ENCODE data around the gene SLC6A2.
"Not testable (repeated sequence)": the region's sequence is repeated elsewhere in the genome, so short reads cannot be mapped to it uniquely, and the experiment has no call there.

SLC6A2 gene

GRCh38 chr16:55655897-55656681 is at the start of gene SLC6A2:
Gene SLC6A2 (plus strand): TSS chr16:55655988. CDS start chr16:55656695, 707 bp downstream.
- DNase-seq (ENCODE audit: low read depth): no peak

DNA sequence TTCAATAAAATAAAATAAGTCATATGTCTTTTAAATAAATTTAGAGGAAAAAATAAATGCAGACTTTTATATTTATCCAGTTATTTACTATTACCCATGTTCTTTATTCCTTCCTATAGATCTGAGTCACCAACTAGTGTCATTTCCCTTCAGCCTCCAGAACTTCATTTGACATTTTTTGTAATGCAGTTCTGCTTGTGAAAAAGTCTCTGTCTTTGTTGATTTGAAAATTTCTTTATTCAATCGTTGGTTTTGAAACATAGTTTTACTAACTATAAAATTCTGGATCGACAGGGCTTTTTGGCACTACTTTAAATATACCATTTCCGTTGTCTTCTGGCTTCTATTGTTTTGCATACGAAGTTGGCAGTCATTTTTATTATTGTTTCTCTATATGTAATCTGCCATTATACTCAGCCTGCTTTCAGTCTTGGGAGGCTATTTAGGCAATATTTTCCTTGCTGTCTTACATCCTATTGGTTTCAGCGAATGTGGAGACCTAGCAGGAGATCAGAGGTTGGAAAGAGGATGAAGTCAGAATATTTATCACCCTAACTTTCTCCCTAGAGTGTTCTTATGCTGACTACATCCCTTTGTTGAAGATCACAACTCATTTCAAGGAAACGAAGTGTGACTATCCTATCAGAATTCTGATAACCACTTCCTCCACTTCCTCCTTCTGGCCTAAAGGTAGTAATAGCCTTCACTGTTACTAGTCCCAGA is 42.0 kb upstream of the SLC6A2 start:
- no peak for DNase-seq (ENCODE audit: low read depth)

DNA sequence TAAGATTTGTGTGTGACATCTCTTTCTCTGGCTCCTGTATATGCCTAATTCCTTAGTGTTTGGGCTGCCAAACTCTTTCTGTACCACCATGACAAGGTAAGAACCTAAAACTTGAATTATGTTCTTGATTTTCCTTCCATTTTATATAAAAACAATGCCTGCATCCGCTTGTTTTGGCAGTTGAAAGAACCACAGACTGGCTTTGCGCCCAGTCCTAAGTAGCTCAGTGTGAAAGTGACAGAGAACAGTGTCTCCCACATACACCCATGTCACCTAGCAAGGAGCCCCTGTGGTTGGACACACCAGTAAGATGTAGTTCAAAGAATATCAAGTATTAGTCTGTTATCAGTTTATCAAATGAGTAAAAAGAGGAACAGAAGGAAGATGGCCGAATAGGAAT is 40.7 kb upstream of the SLC6A2 start:
- DNase-seq (ENCODE audit: low read depth): no peak

DNA sequence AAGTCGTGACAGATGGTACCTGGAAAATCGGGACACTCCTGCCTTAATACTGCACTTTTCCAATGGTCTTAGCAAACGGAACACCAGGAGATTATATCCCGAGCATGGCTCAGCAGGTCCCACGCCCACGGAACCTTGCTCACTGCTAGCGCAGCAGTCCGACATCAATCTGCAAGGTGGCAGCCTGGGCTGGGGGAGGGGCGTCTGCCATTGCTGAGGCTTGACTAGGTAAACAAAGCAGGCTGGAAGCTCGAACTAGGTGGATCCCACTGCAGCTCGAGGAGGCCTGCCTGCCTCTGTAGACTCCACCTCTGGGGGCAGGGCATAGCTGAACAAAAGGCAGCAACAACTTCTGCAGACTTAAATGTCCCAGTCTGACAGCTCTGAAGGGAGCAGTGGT is 40.1 kb upstream of the SLC6A2 start:
- DNase-seq (ENCODE audit: low read depth): not testable (repeated sequence)

DNA sequence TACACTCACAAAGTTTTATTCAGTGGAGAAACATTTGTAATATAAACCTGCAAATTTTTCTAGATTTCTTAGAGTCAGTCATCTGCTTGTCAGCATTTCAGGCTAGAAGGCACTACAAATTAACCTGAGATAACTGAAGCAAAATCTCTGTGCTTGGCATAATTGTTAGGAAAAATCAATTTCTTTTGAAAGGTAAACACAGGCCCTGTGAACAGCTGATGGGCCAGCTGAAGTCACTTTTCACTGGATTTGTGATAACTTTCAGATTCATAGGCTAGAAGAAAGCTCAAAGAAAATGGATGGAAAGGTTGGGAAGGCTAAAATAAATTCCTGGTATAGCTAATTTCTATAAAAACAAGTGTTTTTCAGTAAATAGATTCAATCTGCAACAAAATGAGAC is 34.0 kb upstream of the SLC6A2 start:
- no peak for DNase-seq (ENCODE audit: low read depth)

DNA sequence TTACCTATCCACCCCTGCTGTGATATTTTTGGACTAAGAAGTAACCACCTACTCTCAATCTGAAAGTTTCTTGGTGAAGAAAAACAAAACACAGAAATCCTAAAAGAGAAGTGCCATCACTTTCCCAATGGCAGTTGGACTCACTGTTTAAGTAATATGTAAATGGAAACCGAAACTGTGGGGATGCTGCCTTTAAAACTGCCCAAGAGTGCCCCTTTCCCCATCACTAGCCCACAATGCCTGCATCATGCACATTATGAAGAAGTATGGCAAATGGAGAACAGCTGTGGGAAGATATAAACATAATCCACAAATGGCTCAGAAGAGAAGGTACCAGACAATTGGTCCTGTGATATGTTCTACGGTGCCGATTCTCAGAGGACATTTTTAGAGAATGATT is 33.5 kb upstream of the SLC6A2 start:
- no peak for DNase-seq (ENCODE audit: low read depth)

DNA sequence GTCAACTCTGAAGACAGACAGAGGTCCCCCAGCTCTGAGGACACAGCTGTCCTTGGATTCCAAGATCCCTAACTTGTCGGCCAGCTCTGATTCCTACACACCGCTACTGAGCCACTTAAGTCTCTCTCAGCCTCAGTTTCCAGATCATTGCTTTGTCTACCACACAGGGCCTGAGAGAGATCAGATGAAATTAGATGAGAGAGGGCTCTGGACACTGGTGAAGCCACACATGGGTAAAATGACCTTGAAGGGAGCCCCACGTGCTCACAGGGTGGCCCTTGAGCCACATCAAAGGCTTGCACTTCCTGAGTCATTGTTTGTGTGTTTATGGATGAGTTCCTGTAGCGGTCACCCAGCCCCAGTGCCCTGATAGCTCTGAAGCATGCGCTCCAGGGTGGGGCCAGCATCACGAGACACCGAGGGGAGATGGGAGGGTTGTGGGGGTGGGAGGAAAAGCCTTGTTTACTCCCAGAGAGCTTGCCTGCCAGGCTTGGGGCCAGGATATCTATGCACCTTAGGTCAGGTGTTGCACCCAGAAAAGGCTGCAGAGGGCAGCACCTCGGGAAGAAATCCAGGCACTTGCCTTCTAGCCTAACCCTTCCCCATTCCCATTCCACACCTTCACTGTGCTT is 32.7 kb upstream of the SLC6A2 start:
- DNase-seq (ENCODE audit: low read depth): no peak

DNA sequence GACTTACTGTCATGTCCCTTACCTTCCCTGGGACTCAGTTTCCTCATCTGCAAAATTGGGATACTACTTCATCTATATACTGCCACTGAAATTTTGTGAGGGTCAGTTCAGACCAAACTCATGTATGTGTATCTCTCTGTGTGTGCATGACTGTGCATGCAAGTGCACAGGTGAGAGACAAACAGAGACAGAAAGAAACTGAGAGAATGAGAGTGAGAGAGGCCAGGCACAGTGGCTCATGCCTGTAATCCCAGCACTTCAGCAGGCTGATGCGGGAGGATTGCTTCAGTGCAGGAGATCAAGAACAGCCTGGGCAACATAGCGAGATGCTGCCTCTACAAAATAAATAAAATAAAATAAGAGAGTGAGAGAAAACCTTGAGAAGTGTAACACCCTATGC is 32.1 kb upstream of the SLC6A2 start:
- DNase-seq (ENCODE audit: low read depth): no peak

DNA sequence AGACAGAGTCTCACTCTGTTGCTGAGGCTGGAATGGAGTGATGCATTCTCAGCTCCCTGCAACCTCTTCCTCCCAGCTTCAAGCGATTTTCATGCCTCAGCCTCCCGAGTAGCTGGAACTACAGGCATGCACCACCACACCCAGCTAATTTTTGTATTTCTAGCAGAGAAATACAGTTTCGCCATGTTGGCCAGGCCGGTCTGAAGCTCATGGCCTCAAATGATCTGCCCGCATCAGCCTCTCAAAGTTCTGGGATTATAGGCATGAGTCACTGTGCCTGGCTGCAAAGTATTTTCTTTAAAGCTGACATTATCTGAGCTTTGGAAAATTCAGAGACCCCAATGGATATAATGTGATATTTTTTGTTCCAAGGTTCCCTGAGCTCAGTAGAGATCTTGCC is 31.1 kb upstream of the SLC6A2 start:
- no peak for DNase-seq (ENCODE audit: low read depth)

DNA sequence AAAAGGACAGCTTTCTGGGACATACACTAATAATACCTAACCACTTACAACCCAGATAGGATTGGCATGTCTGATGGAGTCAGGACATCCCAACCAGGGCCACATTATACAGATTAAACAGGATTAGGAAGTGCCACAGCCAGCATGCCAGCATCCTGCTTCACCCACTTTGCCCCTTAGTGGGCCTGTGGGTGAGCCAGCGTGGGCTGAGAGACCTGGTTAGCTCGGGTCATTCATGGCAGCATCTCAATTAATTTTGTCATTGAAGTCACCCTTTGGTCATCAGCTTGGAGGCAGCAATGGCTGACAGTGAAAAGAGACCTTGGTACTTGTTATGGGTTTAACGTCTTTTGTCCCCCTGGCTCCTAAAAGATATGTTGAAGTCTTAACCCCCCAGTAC is 29.9 kb upstream of the SLC6A2 start:
- DNase-seq (ENCODE audit: low read depth): no peak

DNA sequence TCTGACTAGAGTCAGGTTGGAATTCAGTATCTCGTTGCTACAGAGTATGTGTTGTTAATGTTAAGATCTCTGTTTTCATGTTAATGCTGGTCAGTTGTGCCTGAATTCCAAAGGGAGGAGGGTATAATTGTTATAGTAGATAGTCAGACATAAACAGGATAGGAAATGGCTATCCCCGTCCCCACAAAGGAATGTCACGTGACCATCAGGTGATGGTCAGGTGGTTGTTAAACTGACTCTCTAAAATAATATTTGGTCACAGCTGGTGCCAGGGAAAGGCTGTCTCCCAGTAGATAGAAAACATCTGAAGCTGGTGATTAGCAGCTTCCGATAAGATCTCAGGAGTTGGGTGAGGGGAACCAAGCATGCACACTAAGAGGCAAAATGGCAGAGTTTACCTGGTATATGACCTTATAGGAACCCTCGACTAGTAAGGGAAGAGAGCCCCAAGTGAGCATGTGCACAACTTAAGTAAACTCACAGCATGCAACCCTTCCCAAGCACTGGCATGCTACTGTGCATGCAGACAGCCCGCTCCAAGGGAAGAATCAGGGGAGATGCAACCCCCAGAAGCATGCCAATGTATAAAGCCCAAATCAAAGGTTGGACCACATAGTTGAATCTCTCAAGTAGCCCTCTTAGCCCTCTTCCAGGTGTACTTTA is 27.4 kb upstream of the SLC6A2 start:
- DNase-seq (ENCODE audit: low read depth): no peak

GRCh38 chr16:55630774-55631173 is 25.0 kb upstream of the SLC6A2 start:
- no peak for DNase-seq (ENCODE audit: low read depth)

DNA sequence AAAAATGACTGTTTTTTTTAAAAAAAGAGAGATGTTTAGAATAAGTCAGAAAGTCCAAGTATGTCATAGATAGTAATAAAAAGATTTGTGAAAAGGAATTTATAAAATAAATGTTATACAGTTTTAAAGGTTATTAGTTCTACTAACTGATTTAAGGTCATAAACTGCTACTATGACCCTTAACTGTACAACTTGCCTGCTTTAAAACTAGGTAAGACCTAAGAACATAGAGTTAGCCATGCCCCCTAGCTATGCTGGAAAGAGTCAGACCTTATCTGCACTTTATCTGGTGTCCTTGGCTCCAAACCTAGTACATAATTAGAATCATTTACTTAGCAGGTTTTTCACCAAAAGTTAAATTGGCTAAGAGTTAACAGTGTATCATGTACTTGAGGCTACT is 23.5 kb upstream of the SLC6A2 start:
- DNase-seq (ENCODE audit: low read depth): no peak

DNA sequence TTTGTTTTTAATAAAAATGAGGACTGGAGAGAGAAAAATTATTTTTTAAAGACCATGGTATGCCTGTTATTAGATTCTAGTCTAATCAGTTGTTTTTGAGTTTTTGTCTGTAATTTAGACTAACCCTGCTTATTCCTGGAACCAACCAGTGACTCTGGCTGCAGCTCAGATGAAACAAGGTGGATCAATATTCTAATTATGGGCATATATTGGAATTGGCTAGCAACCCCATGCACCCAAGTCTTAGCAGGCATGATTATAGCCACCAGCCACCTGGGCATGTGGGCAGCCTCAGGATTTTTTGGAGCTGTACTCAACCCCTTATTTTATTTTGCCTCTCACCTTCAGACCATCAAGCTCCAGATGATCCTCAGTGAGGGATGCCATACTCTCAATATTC is 21.6 kb upstream of the SLC6A2 start:
- no peak for DNase-seq (ENCODE audit: low read depth)

- DNase-seq (ENCODE audit: low read depth): no peak
Measured at GRCh38 chr16:55638256-55638655, 17.5 kb upstream of the SLC6A2 start.

DNA sequence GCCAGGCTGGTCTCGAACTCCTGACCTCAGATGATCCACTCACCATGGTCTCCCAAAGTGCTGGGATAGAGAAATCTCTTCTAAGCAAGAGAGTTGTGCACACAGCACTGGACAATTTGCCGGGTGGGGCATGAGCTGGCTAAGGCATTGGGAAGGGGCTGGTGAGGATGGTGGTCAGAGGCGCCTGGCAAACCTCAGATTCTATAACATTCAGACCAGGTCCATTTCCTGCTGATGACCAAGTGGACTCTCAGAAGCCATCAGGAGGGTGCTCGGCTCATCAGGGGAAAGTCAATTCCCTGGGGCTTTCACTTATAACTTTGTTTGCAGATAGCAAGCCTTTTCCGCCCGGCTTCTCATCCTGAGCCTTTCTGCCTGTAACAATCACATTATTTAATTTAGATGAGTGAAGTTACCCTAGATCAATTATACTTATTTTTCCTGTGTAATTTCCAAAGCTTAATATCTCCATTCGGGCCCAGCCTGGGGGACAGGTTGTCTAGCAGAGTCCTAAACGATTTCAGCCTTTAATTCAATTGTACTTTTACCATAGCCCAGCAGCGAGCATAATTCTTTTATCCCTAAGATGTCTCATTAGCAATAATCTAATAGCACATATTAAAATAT is 15.0 kb upstream of the SLC6A2 start:
- no peak for DNase-seq (ENCODE audit: low read depth)

- no peak for DNase-seq (ENCODE audit: low read depth)
Measured at GRCh38 chr16:55641430-55642056, 14.2 kb upstream of the SLC6A2 start.

DNA sequence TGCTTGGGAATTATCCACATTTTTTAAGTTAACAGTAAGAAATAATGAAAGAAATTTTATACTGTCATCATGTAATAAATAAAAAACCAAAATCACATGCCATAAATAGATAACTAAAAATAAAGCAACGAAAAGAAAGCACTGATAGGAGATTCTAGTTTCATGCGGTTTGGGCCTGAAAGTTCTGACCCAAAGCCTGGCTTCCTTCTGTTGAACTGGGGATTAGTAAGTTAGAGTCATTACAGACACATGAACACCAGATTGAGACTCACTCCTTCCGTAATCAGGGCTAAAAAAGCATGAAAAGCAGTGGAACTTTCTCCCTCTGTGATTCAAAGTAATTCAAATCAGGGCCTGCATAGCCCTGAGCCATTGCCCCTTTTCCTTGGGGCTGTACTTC is 13.2 kb upstream of the SLC6A2 start:
- DNase-seq (ENCODE audit: low read depth): no peak

- no peak for DNase-seq (ENCODE audit: low read depth)
Measured at GRCh38 chr16:55643161-55643970, 12.4 kb upstream of the SLC6A2 start.

DNA sequence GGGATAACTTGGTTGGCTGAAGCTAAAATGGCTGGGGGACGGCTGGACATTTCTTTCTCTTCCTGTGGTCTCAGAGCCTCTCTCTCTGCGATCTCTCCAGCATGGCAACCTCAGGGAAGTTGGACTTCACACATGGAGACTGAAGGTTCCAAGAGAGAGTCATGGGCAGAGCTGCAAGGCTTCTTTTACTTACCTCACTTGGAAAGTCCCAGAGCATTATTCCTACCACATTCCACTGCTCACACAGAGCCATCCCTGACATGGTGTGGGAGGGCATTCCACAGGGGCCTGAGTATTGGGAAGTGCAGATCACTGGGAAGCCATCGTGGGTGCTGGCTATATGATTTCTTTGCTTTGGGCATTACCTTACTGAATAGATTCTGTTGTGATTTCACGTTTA is 9.8 kb upstream of the SLC6A2 start:
- no peak for DNase-seq (ENCODE audit: low read depth)

DNA sequence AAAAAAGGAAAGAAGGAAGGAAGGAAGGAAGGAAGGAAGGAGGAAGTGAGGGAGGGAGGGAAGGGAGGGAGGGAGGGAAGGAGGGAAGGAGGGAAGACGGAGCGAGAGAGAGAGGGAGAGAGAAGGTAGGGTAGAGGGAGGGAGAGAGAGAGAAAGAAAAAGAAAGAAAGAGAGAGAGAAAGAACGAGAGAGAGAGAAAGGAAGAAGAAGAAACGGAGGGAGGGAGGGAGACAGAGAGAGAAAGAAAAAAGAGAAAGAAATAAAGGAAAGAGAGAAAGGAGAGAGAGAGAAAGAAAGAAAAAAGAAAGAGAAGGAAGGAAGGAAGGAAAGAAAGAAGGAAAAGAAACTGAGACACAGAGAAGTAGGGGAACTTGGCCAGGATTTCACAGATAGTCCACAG is 8.4 kb upstream of the SLC6A2 start:
- DNase-seq (ENCODE audit: low read depth): no peak
